PC-3 (cell line): ENCODE results near the gene ZNF764.

Experiments
- EZH2 ChIP-seq: fragments of 300-600 bp; sonication (generic); IDR thresholded peaks from one replicate; pipeline ENCODE4 v1.6.1; 2017; ENCODE audit warnings: antibody characterized with exemption, mild to moderate bottlenecking, low read length; ENCODE audit not compliant: unreplicated experiment
- TF ChIP-seq, protein P1 (sequence below): fragments of 300-600 bp; sonication (generic); conservative IDR thresholded peaks from 2 replicates; pipeline ENCODE4 v1.5.1; 2017; ENCODE audit warnings: antibody characterized with exemption, low read depth, mild to moderate bottlenecking, low read length

- TF ChIP-seq, protein P1, sequence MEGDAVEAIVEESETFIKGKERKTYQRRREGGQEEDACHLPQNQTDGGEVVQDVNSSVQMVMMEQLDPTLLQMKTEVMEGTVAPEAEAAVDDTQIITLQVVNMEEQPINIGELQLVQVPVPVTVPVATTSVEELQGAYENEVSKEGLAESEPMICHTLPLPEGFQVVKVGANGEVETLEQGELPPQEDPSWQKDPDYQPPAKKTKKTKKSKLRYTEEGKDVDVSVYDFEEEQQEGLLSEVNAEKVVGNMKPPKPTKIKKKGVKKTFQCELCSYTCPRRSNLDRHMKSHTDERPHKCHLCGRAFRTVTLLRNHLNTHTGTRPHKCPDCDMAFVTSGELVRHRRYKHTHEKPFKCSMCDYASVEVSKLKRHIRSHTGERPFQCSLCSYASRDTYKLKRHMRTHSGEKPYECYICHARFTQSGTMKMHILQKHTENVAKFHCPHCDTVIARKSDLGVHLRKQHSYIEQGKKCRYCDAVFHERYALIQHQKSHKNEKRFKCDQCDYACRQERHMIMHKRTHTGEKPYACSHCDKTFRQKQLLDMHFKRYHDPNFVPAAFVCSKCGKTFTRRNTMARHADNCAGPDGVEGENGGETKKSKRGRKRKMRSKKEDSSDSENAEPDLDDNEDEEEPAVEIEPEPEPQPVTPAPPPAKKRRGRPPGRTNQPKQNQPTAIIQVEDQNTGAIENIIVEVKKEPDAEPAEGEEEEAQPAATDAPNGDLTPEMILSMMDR: no peak
- TF ChIP-seq EZH2: no peak
Observed at GRCh38 chr16:30600929-30601328, 42.8 kb upstream of the ZNF764 start.
